ENCODE data around the gene CAPZB.

- TF ChIP-seq TAF1 (IDR thresholded peaks at IDR 0.05; ENCODE audit: borderline replicate concordance, insufficient read depth, low read length) (no peak), POLR2AphosphoS5 (IDR thresholded peaks at IDR 0.05; ENCODE audit: low read depth, low read length) (no peak), REST (IDR thresholded peaks at IDR 0.05; ENCODE audit: insufficient read depth in 1 of 2, low read depth in 2 of 2, low read length in 2 of 2) (no peak), SIN3A (IDR thresholded peaks at IDR 0.05; ENCODE audit: borderline replicate concordance, insufficient read depth, low read length) (no peak)
These were observed 156.9 kb downstream of the CAPZB start for GRCh38 chr1:19328486-19328885.
